ENCODE data around the gene APOA4. TPM values are rescaled to one million over a fixed set of nuclear protein-coding genes. Genes with fewer than 3 reads are reported as not detected.
A peak's percentile ranks its signal among the peaks of the same experiment; 100 is the strongest.

Gene APOA4
- total and polyA plus RNA-seq, 8 donors = 0.08 to 278 (median 0.45) TPM; not detected in 4

DNA sequence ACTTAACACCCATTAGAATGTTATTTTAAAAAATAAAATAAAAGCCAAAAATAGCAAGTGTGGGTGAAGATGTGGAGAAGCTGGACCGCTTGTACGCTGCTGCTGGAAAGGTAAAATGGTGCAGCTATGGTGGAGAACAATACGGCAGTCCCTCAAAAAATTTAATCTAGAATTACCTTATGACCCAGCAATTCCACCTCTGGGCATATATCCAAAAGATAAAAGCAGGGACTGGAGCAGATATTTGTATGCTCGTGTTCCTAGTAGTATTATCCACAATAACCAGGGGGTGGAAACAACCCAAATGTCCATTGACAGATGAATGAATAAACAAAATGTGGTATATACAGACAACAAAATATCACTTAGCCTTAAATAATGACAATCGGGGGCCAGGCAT lies 25.3 kb downstream of the APOA4 start:
- no peaks in the 10 kb centered on the region for H3K27me3 ChIP-seq
- no peaks in the 10 kb centered on the region for H3K36me3 ChIP-seq
- 30 to 61% (median 47%) methylated on average over 5 of the region's 5 CpGs for WGBS, 5 donors
- no peak overlapping the region for H3K4me3 ChIP-seq
- intact Hi-C loops (cut with DNase I; ENCODE audit: low total_unique reads) = loop anchor here (10.0 kb wide), 1 partner anchor 307 kb away; no protein-coding TSS in a partner anchor
- peaks cover 0 to 15% (median 2%) of the 10 kb centered on the region in 4 donors for H3K4me1 ChIP-seq
- H3K9me3 ChIP-seq = no peaks in the 10 kb centered on the region
- no peak overlapping the region for H3K27ac ChIP-seq
- no peak for TF ChIP-seq EP300 (IDR thresholded peaks at IDR 0.05)
- TF ChIP-seq POLR2A (IDR thresholded peaks at IDR 0.05) = no peak
- TF ChIP-seq POLR2AphosphoS5 (IDR thresholded peaks at IDR 0.05) = no peak
- TF ChIP-seq, protein P1, sequence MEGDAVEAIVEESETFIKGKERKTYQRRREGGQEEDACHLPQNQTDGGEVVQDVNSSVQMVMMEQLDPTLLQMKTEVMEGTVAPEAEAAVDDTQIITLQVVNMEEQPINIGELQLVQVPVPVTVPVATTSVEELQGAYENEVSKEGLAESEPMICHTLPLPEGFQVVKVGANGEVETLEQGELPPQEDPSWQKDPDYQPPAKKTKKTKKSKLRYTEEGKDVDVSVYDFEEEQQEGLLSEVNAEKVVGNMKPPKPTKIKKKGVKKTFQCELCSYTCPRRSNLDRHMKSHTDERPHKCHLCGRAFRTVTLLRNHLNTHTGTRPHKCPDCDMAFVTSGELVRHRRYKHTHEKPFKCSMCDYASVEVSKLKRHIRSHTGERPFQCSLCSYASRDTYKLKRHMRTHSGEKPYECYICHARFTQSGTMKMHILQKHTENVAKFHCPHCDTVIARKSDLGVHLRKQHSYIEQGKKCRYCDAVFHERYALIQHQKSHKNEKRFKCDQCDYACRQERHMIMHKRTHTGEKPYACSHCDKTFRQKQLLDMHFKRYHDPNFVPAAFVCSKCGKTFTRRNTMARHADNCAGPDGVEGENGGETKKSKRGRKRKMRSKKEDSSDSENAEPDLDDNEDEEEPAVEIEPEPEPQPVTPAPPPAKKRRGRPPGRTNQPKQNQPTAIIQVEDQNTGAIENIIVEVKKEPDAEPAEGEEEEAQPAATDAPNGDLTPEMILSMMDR (IDR thresholded peaks at IDR 0.05) = no peak
- DNase-seq = no peak

DNA sequence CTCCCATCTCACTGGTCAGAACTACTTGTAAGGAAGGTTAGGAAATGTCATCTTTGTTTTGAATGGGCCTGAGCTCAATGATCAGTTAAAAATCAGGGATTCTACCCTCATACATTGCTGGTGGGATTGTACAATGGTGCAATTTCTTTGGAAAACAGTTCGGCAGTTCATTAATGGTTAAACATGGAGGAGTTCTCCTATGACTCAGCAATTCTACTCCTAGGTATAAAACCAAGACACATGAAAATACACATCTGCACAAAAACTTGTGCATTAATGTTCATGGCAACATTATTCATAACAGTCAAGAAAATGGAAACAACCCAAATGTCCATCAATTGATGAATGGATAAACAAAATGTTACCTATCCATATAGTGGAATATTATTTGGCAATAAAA lies 26.6 kb downstream of the APOA4 start:
- Histone ChIP-seq H3K9me3 (no peaks in the 10 kb centered on the region), H3K27ac (no peak overlapping the region), H3K27me3 (no peaks in the 10 kb centered on the region), H3K36me3 (no peaks in the 10 kb centered on the region), H3K4me1 (peaks cover 2 to 26% (median 9%) of the 10 kb centered on the region in 4 donors), H3K4me3 (no peak overlapping the region)
- intact Hi-C loops (cut with DNase I; ENCODE audit: low total_unique reads) = loop anchor here (10.0 kb wide), 1 partner anchor 308 kb away; no protein-coding TSS in a partner anchor
- WGBS, 5 donors = 72 to 100% (median 89%) methylated on average over 1 of the region's 1 CpG
- TF ChIP-seq EP300 (IDR thresholded peaks at IDR 0.05) = no peak
- DNase-seq = no peak

DNA sequence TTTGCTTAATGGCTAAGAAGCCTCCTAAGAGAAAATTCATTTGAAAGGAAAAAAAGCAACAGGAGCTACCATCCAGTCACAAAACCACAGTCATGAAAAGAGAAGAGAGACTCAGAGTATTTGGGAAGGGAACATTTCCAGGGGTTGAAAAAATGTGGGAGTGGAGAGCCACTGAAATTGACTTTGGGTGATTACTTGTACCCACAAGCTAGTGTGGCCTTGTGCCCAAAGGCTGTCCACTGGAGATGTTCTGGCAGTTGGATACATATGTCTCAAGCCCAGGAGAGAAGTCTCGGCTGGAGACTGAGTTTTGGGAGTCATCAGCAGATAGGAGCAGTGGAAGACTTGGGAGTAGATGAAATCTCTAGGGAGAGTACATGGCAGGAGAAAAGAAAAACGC lies 28.3 kb downstream of the APOA4 start:
- DNase-seq = no peak
- WGBS, 5 donors = 80 to 96% (median 87%) methylated on average over 2 of the region's 2 CpGs
- H3K36me3 ChIP-seq = no peaks in the 10 kb centered on the region
- H3K4me3 ChIP-seq = no peak overlapping the region
- H3K27me3 ChIP-seq = no peaks in the 10 kb centered on the region
- H3K4me1 ChIP-seq = peaks cover 6 to 34% (median 17%) of the 10 kb centered on the region in 4 donors
- H3K27ac ChIP-seq = no peak overlapping the region
- intact Hi-C loops (cut with DNase I; ENCODE audit: low total_unique reads) = loop anchor here (10.0 kb wide), 1 partner anchor 310 kb away; no protein-coding TSS in a partner anchor
- no peak for TF ChIP-seq EP300 (IDR thresholded peaks at IDR 0.05)
- TF ChIP-seq, protein P1 (IDR thresholded peaks at IDR 0.05) = no peak
- no peak for TF ChIP-seq POLR2AphosphoS5 (IDR thresholded peaks at IDR 0.05)
- TF ChIP-seq POLR2A (IDR thresholded peaks at IDR 0.05) = no peak
- no peaks in the 10 kb centered on the region for H3K9me3 ChIP-seq

DNA sequence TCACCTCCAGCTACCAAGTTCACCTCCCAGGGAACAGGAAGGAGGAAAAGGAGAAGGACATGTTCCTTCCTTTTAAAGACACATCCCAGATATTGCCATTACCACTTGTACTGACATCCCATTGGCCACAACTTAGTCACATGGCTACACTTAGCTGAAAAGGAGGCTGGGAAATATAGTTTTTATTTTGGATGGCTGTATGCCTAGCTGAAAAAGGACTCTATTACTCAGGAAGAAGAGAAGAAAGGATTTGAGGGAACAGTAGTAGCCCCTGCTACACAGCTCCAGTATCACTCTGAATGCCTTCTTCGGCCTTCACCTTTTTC lies 29.4 kb downstream of the APOA4 start:
- DNase-seq = peak in 1 of 2 donors; percentile 16
- intact Hi-C loops (cut with DNase I; ENCODE audit: low total_unique reads) = loop anchor here (10.0 kb wide), 1 partner anchor 311 kb away; no protein-coding TSS in a partner anchor
- TF ChIP-seq POLR2A (IDR thresholded peaks at IDR 0.05) (no peak), EP300 (IDR thresholded peaks at IDR 0.05) (no peak), POLR2AphosphoS5 (IDR thresholded peaks at IDR 0.05) (no peak)
- TF ChIP-seq, protein P1 (IDR thresholded peaks at IDR 0.05) = no peak
- no peaks in the 10 kb centered on the region for H3K9me3 ChIP-seq
- peaks cover 6 to 34% (median 18%) of the 10 kb centered on the region in 4 donors for H3K4me1 ChIP-seq
- no peak overlapping the region for H3K27ac ChIP-seq
- H3K27me3 ChIP-seq = no peaks in the 10 kb centered on the region
- no peak overlapping the region for H3K4me3 ChIP-seq
- 88 to 100% (median 97%) methylated on average over 1 of the region's 1 CpG for WGBS, 5 donors
- H3K36me3 ChIP-seq = no peaks in the 10 kb centered on the region
